A172 (cell line): ENCODE results near the gene ITGAV. TPM values are rescaled to one million over a fixed set of nuclear protein-coding genes. Genes with fewer than 3 reads are reported as not detected.

Experiments
- DNase-seq: peaks from one replicate; pipeline ENCODE4 v3.0.0-alpha.2; 2015; ENCODE audit warnings: low spot score
- total RNA-seq: library from RNA; depleted of rRNA; stranded (reverse); fragments of >200 nt; shearing (Covaris generic); gene quantifications from 2 replicates; pipeline ENCODE4 v1.2.3, GENCODE V29; 2014

Gene ITGAV
- total RNA-seq, 1 experiment from 2014 or later, result 110 TPM

DNA sequence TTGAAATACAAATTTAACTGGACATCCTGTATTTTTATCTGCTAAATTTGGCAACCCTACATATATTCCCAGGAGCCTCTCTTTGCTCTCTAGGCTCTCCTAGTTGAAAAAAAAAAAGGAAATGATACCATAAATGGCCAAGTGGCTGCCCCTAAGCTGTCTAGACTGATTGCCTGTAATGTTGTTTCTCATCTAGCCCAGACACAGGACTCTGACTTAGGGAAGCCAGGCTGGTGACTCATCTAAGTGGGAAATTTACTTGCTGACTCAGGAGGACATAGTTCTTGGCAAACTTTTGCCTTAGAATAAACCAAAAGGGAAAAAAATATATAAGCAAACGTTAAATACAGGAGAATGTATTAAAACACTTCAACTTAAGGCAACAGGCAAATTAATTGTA is 14.6 kb upstream of the ITGAV start:
- peak; percentile 99 for DNase-seq

- peak; percentile 30 for DNase-seq
Observed at GRCh38 chr2:186575856-186576255, 14.0 kb upstream of the ITGAV start.

- no peak for DNase-seq
Observed at GRCh38 chr2:186576614-186577013, 13.2 kb upstream of the ITGAV start.

DNA sequence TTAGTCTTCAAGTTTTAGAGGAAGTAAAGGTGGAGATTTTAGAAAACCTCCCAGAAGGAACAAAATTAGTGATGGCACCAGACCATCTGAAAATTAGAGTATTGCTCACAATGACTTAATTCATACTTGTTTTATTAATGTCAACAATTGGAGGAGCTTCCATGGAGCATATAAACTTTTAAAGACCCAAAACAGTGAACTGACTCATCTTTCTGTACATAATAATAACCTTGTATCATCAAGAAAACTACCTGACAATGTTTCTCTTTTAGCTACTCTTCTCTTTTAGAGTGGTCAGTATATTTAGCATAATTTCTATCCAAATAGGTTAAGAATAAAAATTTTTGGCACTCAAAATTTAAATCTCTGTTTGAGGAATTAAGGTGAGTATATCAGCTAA is 7.2 kb upstream of the ITGAV start:
- DNase-seq, result no peak

GRCh38 chr2:186584053-186584452 is 5.8 kb upstream of the ITGAV start:
- no peak for DNase-seq

GRCh38 chr2:186588421-186588820 is 1.4 kb upstream of the ITGAV start:
- DNase-seq, result no peak

DNA sequence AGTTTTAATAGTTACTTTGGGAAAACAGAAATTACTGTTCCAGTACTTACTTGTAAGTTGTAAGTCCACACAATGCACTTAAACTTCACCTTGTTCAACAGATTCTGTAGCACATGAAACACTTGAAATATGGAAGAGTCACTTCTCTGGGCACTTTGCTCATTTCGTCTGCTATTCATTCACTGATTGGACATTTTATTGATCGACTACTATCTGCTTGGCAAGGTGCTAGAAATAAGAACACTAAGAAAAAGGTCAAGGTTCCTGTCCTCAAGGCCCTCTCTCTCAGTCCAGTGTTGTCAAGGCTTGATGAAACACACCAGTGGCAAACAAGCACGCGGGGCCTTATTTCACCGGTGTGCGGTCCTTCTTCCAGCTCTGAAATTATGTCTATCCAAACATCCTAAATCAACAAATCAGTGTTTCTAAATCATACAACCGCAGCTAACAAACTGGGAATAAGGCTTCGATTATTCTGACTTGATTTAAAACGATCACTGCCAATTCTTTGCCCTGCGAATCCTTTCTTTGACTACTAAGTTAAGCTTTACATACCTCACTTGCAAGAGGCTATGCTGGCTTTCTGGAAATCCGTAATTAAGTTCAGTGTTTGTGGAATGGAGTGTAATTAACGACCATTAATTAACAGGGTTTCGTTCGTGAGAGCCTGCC is 780 bp upstream of the ITGAV start:
- DNase-seq, result peak; percentile 18

- DNase-seq, result no peak
Observed at GRCh38 chr2:186590350-186590758, 498 bp downstream of the ITGAV start.

- peak; percentile 71 for DNase-seq
Observed at GRCh38 chr2:186590759-186591505, 1.1 kb downstream of the ITGAV start.

DNA sequence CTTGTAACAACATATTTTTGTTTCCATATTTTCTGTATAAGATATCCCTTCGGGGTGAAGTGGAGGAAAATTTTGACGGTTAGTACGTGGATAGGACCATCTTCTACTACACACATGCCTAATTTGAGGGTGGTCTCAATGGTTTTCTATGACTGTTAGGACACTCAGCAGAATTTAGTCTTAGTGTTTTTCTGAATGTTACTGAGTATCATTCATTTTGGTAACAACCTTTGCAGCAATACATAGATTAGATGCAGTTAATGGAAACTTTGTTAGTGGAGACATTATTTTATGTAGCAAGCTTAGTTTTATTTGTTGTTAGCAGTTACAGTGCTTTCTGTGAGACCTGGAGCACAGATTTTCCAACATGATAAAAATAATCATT is 1.6 kb downstream of the ITGAV start:
- DNase-seq, result no peak

- DNase-seq, result no peak
Observed at GRCh38 chr2:186592137-186592875, 2.5 kb downstream of the ITGAV start.

GRCh38 chr2:186593523-186593922 is 3.7 kb downstream of the ITGAV start:
- no peak for DNase-seq

DNA sequence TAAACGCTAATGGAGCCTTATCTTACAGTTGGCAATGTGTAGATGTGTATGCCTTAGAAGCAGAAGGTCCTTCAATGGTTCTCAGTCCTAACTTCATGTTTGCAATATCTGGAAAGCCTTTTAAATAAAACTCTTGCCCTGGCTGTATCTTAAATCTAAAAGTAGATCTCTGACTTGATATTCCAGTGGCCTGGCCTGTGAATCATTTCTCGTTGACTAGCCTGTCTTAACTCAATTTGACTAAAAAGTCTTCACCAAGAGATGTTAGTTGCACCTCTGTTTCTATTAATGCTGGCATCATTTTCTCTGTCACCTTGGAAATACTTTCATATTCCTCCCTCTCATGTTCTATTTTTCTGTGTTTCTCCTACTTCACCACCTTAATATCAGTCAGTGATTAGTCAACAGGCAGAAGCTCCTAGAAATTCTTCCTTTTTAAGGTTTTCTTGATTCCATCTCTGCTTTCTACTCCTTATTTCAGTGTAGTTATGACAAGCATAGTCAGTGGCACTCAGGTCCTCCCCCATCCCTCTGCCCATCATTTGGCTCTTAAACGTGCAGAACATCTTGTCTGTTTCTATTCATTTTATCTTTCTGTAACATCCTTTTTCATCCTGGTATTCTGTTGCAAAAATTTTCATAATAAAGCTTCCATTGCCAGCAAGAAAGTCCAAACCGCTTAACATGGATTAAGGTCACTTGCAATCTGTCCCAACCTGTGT is 4.3 kb downstream of the ITGAV start:
- DNase-seq, result no peak

DNA sequence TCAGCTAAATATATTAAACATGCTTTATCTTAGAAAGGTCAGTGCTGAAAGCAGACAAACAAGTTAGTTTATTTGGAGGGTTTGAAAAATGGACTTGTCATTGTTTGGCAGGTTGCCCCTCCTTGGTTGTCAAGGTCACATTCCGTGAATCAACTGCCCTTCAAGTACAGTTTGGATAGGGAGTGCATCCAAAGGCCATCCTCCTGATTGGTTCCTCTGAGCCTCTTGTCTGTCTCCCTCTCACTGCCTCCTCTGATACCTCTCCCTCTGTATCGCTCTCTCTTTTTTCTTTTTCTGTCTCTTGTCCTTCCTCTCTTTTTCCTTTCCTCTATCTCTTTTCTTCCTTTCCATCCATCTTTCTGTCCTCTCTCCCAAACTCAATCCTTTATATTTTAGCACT is 5.4 kb downstream of the ITGAV start:
- peak; percentile 68 for DNase-seq

DNA sequence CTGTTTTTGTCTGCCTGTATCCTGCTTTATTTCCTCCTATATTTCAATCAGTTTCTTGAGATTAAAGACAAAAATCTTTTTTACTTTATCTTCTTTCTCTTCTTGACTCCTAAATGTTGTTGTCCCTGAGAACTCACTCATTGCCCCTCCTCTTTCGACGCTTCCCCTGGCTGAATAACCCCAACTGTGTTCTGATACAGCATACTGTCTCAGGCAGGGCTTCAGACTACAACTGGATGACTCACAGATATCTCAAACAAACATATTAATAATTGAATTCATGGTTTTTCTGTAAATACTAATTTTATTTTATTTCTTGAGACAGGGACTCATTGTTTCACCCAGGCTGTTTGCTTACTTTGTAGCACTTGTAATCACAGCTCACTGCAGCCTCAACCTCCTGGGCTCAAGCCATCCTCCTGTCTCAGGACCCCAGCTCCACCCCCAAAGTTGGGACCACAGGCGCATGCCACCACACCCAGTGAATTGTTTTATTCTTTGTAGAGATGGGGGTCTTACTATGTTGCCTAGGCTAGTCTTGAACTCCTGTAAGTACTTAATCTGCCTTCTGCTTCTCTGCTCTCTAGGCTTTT is 9.4 kb downstream of the ITGAV start:
- DNase-seq, result no peak

- no peak for DNase-seq
Observed at GRCh38 chr2:186603286-186603685, 13.4 kb downstream of the ITGAV start.

GRCh38 chr2:186605041-186605440 is 15.2 kb downstream of the ITGAV start:
- DNase-seq, result peak; percentile 32

DNA sequence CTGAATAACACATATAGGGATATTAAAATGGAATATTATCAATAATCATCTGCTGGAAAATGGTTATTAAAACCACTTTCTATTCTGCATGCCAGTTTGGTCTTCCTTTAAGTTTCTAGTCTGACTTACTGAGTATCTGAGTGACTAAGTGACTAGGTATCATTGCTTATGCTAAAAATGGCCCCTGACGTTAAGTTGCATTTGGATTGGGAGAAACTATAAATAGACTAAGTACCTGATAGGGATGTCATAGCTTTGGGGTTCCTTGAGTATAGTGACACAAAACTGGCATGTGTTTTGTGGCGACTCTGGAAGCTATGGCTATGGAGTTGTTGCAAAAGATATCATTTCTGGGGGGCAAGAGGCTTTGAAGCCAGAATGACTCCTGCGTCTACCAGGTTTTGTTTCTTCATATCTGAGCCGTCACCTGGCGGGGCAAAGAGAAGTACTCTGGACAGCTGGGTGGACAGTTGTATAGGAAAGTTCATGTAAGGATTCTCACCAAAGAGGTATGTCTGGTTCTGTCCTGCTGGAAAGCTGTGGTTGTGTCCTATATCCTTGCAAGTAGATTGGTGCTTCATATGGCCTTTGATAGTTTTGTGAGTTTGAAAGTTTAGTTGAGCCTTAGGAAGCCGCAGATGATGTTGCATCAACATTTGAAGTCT is 17.9 kb downstream of the ITGAV start:
- DNase-seq, result no peak

DNA sequence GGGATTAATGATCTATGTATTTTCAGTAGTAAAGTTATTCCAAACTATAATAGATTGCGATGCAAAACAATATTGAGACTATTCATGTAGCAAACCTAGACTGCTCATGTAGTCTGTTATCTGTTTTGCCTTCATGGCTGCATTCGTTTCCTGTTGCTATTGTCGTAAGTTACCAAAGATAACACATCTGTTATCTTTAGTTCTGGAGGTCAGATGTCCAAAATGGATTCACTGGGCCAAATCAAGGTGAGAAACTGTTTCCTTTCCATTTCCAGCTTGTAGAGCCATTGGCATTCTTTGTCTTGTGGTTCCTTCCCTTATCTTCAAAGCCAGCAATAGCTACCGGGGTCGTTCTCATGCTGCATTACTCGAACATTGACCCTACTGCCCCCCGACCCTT is 20.9 kb downstream of the ITGAV start:
- no peak for DNase-seq

DNA sequence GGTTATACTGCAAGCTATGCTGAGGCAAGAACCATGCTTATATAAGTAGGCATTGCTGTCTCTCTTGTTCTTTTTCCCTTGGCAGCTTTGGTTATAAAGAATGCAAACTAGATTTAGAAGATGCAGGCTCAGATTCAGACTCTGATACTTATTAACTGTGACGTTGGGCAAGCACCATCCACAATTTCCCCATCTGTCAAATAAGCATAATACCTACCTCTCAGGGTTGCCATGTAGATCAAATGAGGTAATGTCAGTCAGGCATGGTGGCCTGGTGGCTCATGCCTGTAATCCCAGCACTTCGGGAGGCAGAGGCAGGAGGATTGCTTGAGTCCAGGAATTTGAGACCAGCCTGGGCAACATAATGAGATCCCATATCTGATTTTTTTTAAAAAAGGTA is 21.7 kb downstream of the ITGAV start:
- no peak for DNase-seq

DNA sequence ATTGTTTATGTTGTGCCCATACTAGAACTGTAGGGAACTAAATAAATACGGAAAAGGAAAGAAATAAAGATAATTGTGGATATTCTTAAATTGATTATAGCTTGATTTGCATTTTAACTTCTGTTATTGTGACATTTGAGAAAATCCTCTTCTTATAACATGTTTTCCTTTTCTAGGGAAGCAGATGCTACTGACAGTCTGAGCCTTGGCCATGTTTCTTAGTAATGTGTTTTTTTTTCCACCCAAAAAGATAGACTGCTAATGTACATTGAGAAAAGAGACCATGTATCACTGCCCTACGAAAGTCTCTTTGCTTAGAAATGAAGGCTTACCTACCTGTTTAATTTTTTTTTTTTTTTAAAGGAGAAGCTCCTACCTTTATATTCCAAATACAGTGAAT is 22.2 kb downstream of the ITGAV start:
- no peak for DNase-seq
